AG04450 (cell line): Measurements from ENCODE around the gene TWF2. TPM values are rescaled to one million over a fixed set of nuclear protein-coding genes. Genes with fewer than 3 reads are reported as not detected.

Experiments used
- CTCF ChIA-PET: fragments of 300-600, 350-600 bp; formaldehyde crosslinking; extraction: SDS; loops from one replicate; lab custom pipeline; 2022; ENCODE audit warnings: antibody characterized with exemption, inconsistent platforms; lab: Charles Lee
- POLR2A ChIA-PET: fragments of 350-600 bp; formaldehyde crosslinking; extraction: SDS; loops from one replicate; lab custom pipeline; 2021; ENCODE audit warnings: antibody characterized with exemption, inconsistent platforms; lab: Yijun Ruan, JAX
- DNase-seq: peaks from one replicate; pipeline ENCODE4 v3.0.0-alpha.2; 2011; ENCODE audit warnings: low read depth, low spot score
- H3K27ac ChIP-seq: one replicate; pipeline ENCODE4 v1.5.1; 2012; ENCODE audit warnings: low read depth, low read length, control low read depth
- H3K27me3 ChIP-seq: one replicate; pipeline ENCODE4 v1.6.0; 2012; ENCODE audit warnings: low read length; ENCODE audit not compliant: control insufficient read depth, insufficient read depth
- H3K4me3 ChIP-seq: 2 replicates; pipeline ENCODE4 v1.5.1; 2011; ENCODE audit warnings: mild to moderate bottlenecking, low read depth, low read length, control low read depth
- H3K9me3 ChIP-seq: 2 replicates; pipeline ENCODE4 v1.5.1; 2012; ENCODE audit warnings: low read length; ENCODE audit not compliant: control insufficient read depth, insufficient read depth
- polyA plus RNA-seq: library from polyadenylated mRNA; depleted of rRNA; stranded (reverse); fragments of >200 nt; gene quantifications from 2 replicates; pipeline ENCODE4 v1.2.3, GENCODE V29; 2011
- TF ChIP-seq, protein P1 (sequence below): IDR thresholded peaks from 2 replicates; pipeline ENCODE4 v1.5.1; 2011; ENCODE audit warnings: low read depth, low read length, control low read depth, inconsistent platforms

Gene TWF2
- polyA plus RNA-seq, 1 experiment = 96.6 TPM

- ChIA-PET CTCF (interaction anchor here (0.9 to 1.0 kb wide), 2 partner anchors 14 to 25 kb away, joined by 3 read pairs; no protein-coding TSS in a partner anchor), POLR2A (interaction anchor here (0.6 to 0.9 kb wide), 2 partner anchors 28 to 41 kb away, joined by 3 to 6 read pairs; no protein-coding TSS in a partner anchor)
- no peaks in the 10 kb centered on the region for H3K27me3 ChIP-seq
- peak overlapping the region; percentile 76 for H3K27ac ChIP-seq
- TF ChIP-seq, protein P1, sequence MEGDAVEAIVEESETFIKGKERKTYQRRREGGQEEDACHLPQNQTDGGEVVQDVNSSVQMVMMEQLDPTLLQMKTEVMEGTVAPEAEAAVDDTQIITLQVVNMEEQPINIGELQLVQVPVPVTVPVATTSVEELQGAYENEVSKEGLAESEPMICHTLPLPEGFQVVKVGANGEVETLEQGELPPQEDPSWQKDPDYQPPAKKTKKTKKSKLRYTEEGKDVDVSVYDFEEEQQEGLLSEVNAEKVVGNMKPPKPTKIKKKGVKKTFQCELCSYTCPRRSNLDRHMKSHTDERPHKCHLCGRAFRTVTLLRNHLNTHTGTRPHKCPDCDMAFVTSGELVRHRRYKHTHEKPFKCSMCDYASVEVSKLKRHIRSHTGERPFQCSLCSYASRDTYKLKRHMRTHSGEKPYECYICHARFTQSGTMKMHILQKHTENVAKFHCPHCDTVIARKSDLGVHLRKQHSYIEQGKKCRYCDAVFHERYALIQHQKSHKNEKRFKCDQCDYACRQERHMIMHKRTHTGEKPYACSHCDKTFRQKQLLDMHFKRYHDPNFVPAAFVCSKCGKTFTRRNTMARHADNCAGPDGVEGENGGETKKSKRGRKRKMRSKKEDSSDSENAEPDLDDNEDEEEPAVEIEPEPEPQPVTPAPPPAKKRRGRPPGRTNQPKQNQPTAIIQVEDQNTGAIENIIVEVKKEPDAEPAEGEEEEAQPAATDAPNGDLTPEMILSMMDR = no peak
- H3K9me3 ChIP-seq = no peaks in the 10 kb centered on the region
- no peak for DNase-seq
- H3K4me3 ChIP-seq = no peak overlapping the region
These were observed 43.1 kb downstream of the TWF2 start for GRCh38 chr3:52195823-52196331.

DNA sequence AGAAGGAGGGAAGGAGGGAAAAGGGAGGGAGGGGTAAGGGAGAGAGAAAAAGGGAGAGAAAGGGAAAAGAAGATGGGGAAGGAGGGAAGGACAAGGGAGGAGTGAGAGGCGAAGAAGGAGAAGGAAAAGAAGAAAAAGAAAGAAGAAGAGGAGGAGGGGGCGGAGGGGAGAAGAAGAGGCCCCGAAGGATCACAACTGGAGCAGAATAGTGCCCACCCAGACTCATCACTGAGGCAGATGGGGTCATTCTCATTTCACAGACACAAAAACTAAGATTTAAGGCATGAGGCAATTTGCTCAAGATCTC lies 43.7 kb downstream of the TWF2 start:
- POLR2A ChIA-PET = interaction anchor here (0.6 to 0.7 kb wide), 2 partner anchors 28 to 65 kb away, joined by 6 to 7 read pairs; no protein-coding TSS in a partner anchor
- H3K27me3 ChIP-seq = no peaks in the 10 kb centered on the region
- no peaks in the 10 kb centered on the region; the same call in 1 of the 2 replicates for H3K9me3 ChIP-seq
- CTCF ChIA-PET = interaction anchor here (0.9 to 1.0 kb wide), 3 partner anchors 14 to 1949 kb away, joined by 3 read pairs; no protein-coding TSS in a partner anchor
- no peak overlapping the region for H3K4me3 ChIP-seq
- no peak for DNase-seq
- TF ChIP-seq, protein P1 = no peak
- peak overlapping the region; percentile 47 for H3K27ac ChIP-seq

- POLR2A ChIA-PET = interaction anchor here (0.7 kb wide), 1 partner anchor 66 kb away, joined by 7 read pairs; no protein-coding TSS in a partner anchor
These were observed 44.3 kb downstream of the TWF2 start for GRCh38 chr3:52194485-52195290.

DNA sequence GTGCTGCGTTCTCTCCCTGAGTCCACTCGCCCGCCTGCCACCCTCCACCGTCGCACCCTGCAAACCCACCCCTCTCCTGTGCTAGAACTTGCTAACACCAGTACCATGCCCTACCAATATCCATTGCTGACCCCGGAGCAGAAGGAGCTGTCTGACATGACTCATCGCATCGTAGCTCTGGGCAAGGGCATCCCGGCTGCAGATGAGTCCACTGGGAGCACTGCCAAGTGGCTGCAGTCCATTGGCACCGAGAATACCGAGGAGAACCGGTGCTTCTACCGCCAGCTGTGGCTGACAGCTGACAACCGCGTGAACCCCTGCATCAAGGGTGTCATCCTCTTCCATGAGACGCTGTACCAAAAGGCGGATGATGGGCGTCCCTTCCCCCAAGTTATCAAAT lies 45.9 kb downstream of the TWF2 start:
- no peak for DNase-seq
- TF ChIP-seq, protein P1 = no peak
- Histone ChIP-seq H3K4me3 (no peak overlapping the region), H3K27me3 (no peaks in the 10 kb centered on the region), H3K27ac (no peak overlapping the region), H3K9me3 (no peaks in the 10 kb centered on the region; the same call in 1 of the 2 replicates)
- POLR2A ChIA-PET = interaction anchor here (0.8 to 1.5 kb wide), 2 partner anchors 8 to 38 kb away, joined by 3 read pairs; partner anchors contain the start of gene POC1A
- CTCF ChIA-PET = interaction anchor here (0.8 kb wide), 1 partner anchor 26 kb away, joined by 4 read pairs; no protein-coding TSS in a partner anchor

More at GRCh38 chr3:52194485-52195290, 44.3 kb downstream of the TWF2 start:
- CTCF ChIA-PET = interaction anchor here (1.0 kb wide), 2 partner anchors 15 to 1948 kb away, joined by 3 read pairs; no protein-coding TSS in a partner anchor
- TF ChIP-seq, protein P1 = no peak
- DNase-seq = peak; percentile 67
- H3K27ac ChIP-seq = peak overlapping the region; percentile 47
- H3K27me3 ChIP-seq = no peaks in the 10 kb centered on the region
- no peaks in the 10 kb centered on the region; the same call in 1 of the 2 replicates for H3K9me3 ChIP-seq
- H3K4me3 ChIP-seq = no peak overlapping the region
